Ecto neural progenitor cell (in vitro differentiated cells): ENCODE data around the gene SLC16A12.

Source experiments
- DNase-seq: peaks from one replicate; pipeline ENCODE4 v3.0.0-alpha.2; 2018; ENCODE audit warnings: low spot score

The SLC16A12 gene, protein sequence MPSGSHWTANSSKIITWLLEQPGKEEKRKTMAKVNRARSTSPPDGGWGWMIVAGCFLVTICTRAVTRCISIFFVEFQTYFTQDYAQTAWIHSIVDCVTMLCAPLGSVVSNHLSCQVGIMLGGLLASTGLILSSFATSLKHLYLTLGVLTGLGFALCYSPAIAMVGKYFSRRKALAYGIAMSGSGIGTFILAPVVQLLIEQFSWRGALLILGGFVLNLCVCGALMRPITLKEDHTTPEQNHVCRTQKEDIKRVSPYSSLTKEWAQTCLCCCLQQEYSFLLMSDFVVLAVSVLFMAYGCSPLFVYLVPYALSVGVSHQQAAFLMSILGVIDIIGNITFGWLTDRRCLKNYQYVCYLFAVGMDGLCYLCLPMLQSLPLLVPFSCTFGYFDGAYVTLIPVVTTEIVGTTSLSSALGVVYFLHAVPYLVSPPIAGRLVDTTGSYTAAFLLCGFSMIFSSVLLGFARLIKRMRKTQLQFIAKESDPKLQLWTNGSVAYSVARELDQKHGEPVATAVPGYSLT

DNA sequence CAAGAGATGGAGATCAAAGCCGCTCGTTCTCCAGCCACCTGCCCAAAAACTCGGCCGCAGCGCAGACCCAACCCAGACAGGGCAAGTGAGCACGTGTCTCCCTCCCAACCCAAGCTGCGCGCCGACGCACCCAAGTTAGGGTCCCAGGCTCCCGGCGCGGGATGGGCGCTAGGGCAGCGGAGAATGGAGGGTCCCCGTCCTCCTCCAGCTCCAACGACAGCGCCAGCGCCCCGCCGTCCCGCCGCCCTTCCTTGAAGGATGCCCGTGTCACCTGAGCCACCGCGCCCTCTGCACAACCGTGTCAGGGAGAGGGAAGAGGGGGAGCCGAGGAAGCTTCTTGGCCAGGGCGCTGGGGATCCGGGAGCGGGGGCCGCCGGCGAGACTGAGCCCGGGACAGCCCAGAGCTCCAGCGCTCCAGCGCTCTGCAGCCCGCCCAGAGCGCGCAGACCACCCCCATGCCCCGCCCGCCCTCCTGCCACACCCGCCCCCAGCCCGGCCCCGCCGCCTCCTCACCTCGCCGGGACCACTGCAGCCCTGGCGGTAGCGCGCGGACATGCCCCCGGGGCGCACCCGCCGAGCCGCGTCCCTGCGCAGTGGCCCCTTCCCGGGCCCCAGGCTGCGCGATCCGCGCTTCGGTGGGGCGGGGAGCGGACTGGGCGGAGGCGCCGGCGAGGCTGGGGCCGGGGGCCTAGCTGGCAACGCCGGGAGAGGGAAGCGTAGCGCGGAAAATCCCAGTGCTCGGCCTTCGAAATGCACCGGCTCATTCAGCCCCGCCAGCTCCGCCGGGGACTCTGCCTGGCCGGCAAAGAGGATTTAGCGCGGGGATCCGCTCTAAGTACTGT is at the start of gene SLC16A12:
Gene SLC16A12, minus strand, starts transcription at position 424 of the 842 bp plus-strand sequence. CDS start 73,016 bp downstream, outside the sequence.
- DNase-seq, result peak; percentile 84

DNA sequence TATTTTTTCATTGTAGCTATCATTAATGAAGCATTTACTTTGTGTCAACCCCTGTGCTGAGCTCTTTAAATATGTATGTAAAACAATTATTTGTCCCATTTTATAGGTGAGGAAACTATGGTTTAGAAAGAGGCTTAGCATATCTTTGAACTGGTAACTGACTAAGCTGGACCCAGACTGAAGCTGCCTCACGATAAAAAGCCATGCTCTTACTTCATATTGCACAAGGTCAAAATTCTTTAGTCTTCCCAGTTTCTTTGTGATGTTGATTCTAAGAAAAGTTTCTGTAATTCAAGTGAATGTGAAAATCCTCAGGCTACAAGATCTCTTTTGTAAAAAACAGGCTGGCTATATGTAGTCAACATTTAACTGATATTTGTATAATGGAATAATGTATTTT is 46.6 kb upstream of the SLC16A12 start:
- DNase-seq, result no peak

DNA sequence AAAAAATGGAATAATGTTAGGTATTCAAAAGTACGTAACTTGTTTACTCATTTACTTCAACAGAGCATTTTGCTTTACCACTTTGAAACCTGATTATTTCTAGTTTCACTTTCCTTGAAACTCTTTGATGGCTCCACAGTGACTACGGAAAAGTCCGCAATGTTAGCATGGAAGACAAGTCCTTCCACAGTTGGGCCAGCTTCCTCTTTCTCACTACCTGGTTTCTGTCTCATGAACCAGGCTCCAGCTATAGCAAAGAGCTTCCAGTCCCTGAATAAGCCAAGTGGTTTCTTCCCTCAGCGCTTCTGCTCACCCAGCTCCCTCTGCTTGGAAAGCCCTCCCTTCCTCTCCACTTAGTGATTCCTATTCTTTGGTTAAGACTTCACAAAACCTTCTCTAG is 44.8 kb upstream of the SLC16A12 start:
- DNase-seq, result no peak

DNA sequence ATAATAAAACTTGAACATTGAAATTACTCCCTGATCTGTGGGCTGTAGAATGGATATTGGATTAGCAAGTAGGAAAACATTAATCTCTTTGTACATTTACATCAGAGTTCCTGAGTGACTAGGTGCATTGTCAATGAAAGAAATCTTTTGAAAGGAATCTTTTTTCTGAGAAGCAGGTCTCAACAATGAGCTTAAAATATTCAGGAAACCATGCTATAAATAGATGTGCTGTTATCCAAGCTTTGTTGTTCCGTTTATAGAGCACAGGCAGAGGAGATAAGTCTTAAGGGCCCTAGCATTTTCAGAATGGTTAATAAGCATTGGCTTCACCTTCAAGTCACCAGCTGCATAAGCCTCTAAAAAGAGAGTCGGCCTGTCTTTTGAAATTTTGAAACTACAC is 41.3 kb upstream of the SLC16A12 start:
- DNase-seq, result no peak

DNA sequence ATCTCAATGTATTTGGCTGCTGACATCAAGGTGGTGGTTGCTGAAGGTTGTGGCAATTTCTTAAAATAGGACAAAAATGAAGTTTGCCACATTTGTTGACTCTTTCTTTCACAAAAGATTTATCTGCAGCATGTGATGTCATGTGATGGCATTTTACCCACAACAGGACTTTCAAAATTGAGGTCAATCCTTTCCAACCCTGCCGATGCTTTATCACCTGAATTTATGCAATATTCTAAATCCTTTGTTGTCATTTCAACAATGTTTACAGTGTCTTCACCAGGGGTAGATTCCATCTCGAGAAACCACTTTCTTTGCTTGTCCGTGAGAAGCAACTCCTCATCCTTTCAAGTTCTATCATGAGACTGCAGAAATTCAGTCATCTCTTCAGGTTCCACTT is 40.6 kb upstream of the SLC16A12 start:
- DNase-seq, result no peak

DNA sequence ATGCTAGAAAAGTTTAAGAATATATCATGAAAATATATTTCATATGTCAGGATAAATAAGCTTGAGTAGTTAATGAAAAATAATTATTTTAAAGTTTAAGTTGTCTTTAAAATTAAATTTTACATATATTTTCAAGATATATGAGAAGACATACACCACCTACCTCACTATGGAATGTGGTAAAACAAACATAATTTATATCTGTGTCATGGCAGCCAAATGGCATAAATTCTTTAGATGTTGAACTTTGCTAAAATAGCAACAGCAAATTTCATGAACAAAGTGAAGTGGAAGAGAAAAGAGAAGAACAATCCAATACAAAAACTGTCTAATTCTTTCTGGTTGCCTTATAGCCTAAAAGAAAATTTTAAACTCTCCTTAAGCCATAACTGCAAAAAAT is 39.6 kb upstream of the SLC16A12 start:
- DNase-seq, result no peak

DNA sequence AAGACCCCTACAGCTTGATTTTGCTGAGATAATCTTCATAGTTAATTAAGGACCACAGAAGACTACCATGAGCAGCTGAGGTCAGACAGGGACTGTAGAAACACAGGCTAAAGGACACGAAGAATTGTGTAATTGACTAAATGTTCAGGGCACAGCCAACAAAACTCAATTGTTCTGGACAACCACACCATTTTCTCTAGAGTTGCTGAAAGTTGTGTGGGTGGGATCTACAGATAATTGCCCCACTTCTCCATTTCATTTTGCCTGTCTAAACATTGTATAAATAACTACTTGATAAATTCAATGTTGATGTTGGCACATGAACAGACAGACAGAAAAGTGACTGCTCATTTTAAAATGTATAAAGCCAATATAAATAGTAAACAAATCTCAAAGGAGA is 39.0 kb upstream of the SLC16A12 start:
- DNase-seq, result no peak

DNA sequence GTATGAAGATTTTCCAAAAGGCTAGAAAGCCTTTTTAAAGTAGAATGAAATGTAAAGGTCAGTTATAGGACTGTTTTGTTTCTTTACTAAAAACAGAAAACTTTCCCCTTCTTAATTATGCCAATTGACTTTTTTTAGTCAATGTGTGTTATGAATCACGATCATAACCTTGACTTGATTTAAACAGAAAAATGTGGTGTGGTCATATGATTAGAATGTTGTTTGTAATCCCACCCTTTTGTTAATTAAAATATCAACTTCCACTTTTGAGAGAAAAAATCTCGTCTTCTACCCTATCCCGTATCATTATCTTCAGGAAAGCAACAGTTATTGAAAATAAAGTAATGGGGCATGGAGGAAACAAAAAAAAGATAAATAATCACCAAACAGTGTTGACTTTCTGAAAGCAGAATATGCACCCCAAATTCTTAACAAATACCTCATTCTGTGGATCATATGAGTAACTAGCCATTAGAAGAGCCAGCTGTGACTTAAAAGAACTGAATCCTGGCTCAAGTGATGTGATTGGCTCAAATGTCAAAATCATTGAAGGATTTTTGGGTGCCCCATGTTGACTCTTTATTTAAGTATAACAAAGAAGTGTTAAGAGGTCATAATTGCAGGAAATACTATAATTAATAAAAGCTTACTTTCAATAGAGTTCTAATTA is 32.3 kb upstream of the SLC16A12 start:
- no peak for DNase-seq

DNA sequence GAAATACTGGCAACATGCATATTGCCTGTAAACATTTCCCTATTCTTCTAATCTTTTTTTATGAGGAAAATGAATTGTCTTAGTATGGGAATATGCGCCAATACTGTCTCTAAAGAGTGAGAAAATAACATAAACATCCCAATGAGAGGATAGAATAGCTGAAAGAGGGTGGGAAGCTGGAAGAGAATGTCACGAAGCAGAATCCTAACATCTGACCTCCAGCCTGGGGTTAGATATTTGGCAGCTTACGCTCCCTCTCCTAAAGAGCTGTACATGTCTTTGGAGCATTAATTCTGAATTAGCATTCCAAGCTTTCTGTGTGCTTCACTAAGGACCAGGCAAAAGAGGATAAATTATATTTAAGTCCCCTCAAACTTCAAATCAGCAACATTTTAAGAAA is 31.6 kb upstream of the SLC16A12 start:
- no peak for DNase-seq

DNA sequence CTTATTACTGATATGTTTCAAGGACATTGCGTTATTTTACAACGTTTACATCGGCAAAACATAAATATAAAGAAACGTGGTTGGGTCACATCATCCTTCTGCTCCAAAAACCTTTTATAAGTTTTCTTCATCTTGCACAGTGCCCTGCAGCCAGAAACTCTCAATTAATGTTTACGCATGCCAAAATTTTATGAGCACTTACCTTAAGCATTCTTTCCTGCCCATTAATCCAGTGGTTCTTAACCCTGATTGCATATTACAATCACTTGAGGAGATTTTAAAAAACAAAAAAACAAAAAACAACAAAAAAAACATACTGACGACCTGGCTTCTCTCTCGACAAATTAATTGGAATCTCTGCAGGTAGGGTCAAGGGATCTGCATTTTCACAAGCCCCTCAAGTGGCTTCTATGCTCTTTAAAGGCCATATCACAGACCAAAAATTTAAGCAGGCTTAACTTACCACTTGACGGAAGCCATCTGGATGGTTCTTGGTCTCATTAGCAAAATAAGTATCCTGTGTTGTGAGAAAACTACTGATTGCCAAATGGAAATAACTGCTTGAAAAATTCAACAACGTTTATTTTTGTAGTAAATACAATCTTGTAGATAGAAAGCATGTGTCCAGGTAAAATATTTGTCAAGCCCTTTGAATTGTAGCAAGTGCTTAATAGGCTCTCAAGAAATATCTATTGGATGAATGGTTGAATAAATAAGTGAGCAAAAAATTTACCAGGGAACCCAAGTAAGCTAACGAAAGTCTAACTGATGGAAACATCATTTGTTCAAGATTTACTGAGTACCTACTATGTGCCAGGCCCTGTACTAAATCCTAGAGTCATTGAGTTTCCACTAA is 30.9 kb upstream of the SLC16A12 start:
- DNase-seq, result no peak

DNA sequence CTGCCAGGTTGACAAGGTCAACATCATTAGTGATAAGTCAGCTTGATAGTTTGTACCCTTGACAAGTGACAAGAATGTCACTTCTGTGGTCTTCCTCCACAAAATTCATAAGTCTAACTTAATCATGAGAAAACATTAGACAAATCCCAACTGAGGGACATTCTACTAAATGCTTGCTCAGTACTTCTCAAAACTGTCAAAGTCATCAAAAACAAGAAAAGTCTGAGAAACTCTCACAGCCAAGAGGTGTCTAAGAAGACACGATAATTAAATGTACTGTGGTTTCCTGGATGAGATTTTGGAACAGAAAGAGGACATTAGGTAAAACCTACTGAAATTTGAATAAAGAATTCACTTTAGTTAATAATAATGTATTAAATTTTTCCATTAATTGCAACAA is 29.8 kb upstream of the SLC16A12 start:
- no peak for DNase-seq

DNA sequence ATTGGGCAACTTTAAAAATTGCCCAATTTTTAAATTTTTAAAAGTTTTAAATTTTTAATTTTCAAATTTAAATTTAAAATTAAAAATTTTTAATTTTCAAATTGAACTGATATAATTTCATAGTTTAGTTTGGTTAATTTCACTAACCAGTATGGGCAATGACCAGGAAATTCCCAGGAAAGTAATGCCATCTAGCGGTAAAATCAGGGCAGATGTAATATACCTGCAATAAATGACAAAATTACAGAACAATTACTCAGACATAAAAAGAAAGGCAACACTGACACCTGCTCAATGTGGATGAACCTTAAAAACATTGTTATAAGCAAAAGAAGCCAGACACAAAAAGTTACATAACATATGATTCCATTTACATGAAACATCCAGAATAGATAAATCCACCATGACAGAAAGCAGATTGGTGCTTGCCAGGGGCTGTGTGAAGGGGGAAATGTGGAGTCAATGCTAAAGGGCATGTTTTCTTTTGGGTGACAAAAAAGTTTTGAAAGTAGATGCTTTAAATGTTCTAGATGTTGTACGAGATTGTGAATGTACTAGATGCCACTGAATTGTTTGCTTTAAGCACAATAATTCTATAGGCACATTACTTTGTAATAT is 28.6 kb upstream of the SLC16A12 start:
- DNase-seq, result no peak

DNA sequence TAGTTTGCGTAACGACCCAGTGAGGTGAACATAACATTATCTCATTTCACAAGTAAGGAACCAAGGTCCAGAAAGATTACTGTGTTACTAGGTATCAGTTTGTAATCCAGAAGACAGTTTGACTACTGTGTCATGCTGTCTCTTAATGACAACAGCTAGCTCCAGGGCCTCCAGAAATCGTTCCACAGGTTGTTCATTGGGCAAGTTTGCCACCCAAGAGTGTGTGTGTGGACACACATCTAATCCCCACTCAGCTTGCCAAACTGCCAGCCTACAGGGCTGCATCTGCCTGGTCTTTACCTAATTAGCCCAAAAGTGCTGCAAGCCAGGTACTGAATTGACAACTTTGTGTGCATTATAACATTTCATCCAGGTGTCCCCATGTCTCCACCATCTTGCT is 27.9 kb upstream of the SLC16A12 start:
- DNase-seq, result no peak

DNA sequence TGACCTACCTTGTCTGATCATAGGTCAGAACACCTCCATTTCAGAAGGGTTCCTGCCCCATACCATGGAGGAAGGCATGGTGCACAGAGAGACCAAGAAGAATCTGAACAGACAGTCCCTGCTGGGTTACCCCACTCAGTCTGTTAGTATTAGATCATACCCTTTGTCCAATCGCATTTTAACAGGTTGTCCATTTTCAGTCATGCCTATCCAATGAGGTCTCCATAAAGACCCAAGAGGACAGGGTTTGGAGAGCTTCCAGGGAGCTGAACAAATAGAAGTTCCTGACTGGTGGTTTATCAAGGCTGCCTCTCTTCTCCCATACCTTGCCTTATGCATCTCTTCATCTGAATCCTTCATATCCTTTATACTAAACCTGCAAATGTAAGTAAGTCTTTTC is 21.2 kb upstream of the SLC16A12 start:
- DNase-seq, result no peak

DNA sequence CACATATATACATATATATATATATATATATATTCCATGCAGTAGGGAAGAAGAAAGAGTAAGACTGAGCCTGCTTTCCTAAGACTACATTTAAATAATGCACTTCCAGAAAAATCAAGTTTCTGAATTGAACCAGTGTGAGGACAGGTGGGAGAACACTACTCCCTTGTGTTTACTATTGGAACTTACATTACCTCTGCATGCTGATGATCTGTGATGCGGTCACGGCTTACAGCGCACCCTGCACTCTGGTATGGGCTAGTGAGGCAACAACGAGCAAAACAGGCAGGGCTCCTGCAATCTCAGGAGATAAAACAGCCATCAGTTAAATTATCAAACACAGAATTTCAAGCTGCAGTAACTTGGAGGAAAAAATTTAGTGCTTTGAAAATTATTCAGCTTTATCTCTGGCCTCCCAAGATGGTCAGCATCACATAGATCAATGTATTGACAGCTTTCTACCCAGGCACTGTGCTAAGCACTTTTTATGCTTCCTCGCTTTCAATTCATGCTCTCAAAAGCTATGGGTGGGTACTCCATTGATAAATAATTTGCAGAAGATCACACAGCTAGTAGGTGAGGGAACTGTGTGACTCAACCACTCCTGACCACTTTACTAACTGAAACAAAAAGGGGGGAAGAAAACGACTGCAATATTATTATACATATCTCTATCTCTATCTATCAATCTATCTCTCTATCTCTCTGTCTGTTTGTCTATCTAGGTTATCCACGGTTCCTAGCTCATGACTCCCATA is 20.5 kb upstream of the SLC16A12 start:
- no peak for DNase-seq

DNA sequence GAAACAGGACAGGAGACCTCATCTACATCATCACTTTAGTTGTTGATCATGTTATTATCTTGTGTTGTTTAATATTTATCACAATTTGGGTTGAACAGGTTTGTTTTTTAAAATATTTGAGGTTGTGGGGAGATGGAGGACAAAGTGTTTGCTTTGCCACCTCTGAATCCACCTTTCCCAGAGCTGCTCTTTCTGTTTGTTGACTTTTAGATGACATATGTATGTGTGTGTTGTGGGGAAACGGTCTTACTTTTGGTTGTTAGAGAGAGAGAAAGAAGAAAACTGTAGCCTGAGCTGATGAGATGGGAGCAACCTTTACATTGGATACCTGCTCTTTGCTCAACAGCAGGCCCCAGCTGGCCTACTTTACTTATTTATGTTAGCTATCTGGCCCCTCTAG is 19.0 kb upstream of the SLC16A12 start:
- no peak for DNase-seq

DNA sequence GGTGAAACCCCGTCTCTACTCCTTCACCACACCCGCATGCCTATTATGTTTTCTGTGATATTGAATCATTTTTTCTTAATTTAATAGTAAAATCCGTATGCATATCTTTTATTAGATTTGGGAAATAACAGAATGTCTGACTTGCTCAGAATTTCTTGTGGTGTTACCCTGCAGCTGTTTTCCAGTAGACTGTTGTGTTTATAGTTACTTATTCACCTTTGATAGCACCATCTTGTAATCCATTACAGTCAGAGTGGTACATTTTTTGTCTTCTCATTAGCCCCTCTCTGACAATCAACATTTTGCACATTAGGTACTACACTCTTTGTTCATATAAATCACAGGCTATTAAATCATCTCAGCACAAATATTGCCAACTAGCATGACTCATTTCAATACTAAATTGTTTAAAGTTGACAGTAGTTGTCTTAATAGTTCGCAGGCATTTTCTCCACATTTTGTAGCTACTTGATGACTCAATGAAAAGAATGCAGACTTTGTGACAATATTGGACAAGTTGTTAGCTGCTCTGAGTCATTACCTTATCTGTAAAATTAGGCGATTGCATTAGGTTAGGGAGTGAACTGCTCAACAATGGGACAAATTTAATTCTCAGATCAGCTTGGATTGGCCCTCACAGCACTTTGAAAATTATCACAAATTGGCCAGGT is 17.8 kb upstream of the SLC16A12 start:
- DNase-seq, result no peak

DNA sequence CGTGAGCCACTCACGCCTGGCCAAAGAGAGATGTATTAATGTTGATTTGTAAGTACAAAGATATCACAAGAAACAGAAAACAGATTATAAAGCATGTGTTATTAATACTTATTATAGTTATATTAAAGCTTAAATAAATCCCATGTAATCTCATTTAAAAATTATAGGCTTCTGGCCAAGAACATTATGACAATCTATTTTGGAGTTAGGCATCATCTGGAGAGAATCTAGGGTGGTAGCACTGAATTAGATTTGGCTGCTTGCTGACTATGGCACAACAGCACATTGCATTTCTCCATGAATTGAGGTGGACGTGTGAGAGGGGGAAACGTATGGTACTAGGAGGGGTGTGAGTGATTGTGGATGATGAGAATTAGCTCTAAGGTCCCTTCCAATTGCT is 16.8 kb upstream of the SLC16A12 start:
- DNase-seq, result no peak

DNA sequence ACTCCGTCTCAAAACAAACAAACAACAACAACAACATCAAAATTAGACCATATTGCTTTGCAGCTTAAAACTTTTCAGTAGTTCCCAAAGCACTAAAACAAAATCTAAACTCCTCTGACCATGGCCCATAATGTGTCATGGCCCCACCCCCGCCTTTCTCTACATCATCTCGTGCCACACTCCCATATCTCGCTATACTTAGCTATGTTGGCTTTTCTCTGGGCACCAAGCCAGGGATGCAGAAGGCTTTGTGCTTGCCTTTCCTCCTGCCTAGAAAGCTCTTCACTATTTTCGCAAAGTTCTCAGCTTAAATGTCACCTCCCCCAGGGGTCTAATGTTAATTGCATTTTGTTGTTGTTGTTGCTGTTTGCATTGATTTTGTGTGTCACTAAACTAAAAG is 15.1 kb upstream of the SLC16A12 start:
- no peak for DNase-seq

DNA sequence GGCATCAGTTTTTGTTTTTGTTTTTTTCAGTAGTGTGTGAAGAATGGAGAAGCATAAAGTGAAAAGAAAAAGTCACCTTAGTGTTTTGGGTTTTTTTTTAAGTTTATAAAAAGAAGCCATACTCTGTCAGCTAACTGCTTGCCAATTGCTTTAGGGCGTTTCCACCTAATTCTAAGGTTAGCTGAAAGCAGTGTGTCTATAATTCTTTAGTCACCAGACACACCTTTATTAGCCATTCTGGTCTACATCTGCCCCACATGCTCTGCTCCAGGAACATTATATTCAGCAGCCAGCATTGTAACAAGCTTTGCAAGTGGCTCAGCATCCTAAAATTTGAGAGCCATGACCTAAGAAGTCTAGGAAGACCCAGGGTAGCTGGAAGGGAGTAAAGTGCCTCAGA is 14.1 kb upstream of the SLC16A12 start:
- DNase-seq, result no peak
